Measurements from ENCODE around the gene KRTAP9-6.
"Not testable (repeated sequence)": the region's sequence is repeated elsewhere in the genome, so short reads cannot be mapped to it uniquely, and the experiment has no call there.

The KRTAP9-6 gene

GRCh38 chr17:41271323-41271722, 6.1 kb downstream of the KRTAP9-6 start:
- not testable (repeated sequence) for DNase-seq (ENCODE audit: low read depth in 2 of 2)

- DNase-seq (ENCODE audit: low read depth in 2 of 2) = no peak
Observed at GRCh38 chr17:41271858-41272257, 6.7 kb downstream of the KRTAP9-6 start.

GRCh38 chr17:41275648-41276190, 10.5 kb downstream of the KRTAP9-6 start, which contains the start of gene KRTAP9-7:
TSS of gene KRTAP9-7 (plus strand) at chr17:41275698. CDS start at chr17:41275698, 0 bp downstream.
- not testable (repeated sequence) for DNase-seq (ENCODE audit: low read depth in 2 of 2)

DNA sequence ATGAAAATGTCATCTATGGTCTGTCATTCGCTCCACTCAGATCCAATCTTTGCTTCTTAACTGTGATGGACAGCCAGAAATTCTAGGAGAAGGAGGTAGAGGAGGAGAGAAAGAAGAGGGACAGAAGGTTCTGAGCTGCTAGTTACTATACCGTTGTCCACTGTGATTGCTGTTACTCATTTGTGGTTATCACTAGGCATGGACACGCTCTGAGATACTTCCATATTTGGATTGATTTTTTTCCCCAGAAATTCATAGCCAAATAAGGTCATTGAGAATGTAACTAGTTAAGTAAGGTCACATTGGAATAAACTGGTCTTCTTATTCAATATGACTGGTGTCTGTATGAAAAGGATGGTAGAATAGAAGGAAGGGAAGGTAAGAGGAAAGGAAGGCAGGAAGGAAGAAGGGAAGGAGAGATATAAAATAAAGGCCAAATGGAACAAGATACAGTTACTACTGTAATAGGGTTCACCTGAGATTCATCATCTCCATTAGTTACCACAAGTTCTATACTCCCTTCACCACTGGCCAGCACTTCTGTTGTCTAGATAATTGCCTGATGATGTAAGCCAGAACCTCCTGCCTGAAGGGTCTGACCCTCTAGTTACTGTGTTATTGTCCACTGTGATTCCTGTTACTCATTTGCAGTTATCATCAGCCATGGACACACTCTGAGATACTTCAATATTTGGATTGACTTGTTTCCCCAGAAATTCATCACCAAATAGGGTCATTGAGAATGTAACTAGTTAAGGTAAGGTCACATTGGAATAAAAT, 13.2 kb downstream of the KRTAP9-6 start:
- DNase-seq (ENCODE audit: low read depth in 2 of 2) = no peak

DNA sequence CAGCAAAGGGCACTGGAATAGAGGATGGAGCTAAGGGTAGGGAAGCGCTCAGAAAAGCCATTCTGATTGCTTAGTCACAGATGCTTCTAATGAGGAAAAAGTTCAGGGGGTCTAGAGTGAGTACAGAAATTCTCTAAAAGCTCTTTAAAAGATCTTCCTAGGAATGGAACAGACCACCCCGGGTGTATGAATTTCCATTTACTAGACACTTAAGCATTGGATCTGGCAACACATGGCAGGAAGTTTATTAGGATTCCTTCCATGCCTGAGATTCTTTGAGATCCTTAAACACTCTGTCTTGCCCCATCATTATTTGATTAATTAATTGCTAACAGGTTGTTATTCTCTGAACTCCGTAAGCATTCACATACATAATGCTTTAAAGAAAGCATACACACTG, 18.9 kb downstream of the KRTAP9-6 start:
- DNase-seq (ENCODE audit: low read depth in 2 of 2) = no peak

- DNase-seq (ENCODE audit: low read depth in 2 of 2) = no peak
Observed at GRCh38 chr17:41284546-41284945, 19.4 kb downstream of the KRTAP9-6 start.

DNA sequence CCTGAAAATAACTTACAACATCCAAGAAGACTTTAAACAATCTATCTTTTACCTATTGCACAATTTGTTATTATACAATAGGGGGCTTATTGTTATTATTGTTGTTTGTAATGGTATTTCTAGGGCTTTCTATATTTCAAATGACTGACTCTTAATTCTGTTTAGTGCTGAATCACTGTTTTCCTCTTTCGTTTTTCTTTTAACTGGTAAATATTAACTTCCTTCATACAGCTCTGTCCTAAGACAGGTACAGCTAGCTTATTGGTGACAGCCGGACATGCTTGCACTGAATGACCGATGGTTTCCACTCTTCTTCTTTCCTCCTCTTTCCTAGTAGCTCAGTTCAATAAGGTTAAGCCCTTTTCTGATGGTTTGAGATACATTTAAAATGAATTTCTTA, 21.9 kb downstream of the KRTAP9-6 start:
- DNase-seq (ENCODE audit: low read depth in 2 of 2) = no peak

DNA sequence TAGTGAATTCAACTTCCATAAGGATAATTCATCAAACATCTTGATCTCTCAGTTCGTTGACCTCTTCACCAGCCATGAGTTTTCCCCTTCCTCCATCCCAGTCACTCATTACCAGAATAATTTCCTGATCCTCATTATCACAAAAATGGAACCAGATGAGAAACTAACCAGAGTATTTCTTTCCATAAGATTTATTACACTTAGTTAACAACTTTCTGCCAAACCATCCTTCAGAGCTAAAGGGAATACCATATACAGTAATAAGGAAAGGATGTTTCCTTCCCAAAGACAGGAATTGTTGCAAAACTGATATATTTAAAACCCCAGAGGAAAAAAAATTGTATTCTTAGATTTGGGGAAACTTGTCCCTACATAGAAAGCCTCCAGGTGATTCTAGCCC, 28.8 kb downstream of the KRTAP9-6 start:
- DNase-seq (ENCODE audit: low read depth in 2 of 2) = no peak

GRCh38 chr17:41296846-41297245, 31.7 kb downstream of the KRTAP9-6 start:
- no peak for DNase-seq (ENCODE audit: low read depth in 2 of 2)

DNA sequence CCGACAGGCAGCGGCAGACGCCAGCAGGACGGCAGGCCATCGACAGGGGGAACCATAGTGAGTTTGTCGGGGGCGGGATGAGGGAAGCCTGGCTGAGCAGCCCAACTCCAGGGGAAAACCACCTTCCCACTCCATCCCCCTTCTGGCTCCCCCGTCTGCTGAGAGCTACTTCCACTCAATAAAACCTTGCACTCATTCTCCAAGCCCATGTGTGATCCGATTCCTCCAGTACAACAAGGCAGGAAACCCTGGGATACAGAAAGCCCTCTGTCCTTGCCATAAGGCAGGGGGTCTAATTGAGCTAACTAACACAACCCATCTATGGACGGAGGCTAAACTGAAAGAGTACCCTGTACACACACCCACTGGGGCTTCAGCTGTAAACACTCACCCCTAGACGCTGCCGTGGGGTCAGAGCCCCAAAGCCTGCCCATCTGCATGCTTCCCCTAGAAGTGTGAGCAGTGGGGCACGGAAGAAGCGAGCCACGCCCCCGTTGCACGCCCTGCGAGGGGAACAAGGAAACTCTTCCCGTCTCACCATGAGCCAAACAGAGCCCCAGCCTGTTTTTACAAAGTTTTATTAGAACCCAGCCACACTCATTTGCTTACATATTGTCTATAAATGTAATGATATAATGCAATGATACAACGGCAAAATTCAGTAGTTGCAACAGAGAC, 33.4 kb downstream of the KRTAP9-6 start:
- no peak for DNase-seq (ENCODE audit: low read depth in 2 of 2)

DNA sequence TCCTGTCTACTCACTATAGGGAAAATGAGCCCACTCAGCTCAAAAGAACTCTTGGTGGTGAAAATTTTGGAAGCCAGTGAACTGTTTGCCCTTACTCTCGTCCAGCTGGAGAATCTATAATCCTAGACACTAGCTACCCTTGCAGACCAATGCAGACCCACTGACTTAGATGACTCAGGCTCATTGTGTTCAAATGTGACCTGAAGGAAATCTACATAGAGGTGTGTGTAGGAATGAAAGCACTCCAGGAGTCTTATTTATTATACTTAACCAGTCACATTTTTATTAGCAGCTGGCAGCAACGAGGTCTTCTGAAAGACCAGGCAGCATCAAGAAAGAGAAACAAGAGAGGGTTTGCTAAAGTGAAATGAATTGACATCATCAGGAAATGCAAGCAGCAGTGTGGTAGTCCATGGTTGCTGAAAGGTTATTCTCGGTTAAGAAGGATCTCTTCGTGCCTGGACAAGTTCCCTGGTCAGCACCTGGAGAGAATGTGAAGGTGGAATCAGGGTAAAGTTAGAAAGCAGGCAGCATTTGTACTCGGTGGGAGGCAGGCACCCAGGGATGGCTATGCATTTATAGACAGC, 36.1 kb downstream of the KRTAP9-6 start:
- DNase-seq (ENCODE audit: low read depth in 2 of 2) = no peak

DNA sequence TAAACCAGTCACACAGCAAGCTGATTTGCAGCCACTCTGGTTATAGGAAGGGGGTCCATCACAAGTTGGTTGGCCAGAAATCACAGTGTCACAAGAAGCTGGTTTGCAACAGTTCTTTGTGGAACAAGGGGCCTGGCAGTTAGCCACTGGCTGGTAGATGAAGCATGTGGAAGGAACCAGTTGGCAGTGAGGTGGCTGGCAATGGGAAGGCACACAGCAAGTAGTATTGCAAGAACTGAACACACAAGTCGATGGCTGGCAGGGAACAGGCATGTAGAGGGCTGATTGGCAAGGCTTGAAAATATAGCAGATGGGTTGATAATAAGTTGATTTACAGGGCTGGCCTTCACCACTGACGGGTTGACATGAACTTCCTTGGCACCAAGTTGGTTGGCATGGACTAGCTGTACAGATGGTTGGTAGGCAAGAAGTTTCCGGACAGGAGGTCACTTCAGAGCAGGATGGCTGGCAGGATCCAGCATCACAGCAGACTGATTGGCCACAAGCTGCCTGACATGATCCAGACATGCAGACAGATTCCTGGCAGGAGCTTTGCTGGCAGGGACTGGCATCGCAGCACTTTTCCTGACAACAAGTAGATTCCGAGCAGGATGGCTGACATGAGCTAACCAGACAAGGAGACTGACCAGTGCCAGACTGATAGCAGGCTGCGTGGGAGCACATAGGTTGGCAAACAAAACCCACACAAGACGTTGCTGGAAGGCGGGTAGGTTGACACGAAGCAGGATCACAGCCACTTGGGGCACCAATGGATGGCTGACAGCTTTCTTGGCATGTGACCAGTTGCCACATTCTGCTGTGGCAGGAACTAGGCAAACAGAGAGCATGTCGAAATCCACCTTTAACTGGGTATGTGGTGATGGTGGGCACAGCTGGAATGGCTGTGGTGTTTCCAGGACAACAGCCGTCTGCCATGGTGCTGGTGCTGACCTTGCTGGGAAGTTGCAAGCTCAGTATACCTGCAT, 37.0 kb downstream of the KRTAP9-6 start, which contains the start of gene KRTAP29-1:
Gene KRTAP29-1 (minus strand): TSS at position 936 of the 986 bp plus-strand sequence. CDS start 0 bp downstream, at position 936.
- no peak for DNase-seq (ENCODE audit: low read depth in 2 of 2)

- no peak for DNase-seq (ENCODE audit: low read depth in 2 of 2)
Observed at GRCh38 chr17:41302981-41303380, 37.8 kb downstream of the KRTAP9-6 start.

- DNase-seq (ENCODE audit: low read depth in 2 of 2) = no peak
Observed at GRCh38 chr17:41304091-41304490, 38.9 kb downstream of the KRTAP9-6 start.

DNA sequence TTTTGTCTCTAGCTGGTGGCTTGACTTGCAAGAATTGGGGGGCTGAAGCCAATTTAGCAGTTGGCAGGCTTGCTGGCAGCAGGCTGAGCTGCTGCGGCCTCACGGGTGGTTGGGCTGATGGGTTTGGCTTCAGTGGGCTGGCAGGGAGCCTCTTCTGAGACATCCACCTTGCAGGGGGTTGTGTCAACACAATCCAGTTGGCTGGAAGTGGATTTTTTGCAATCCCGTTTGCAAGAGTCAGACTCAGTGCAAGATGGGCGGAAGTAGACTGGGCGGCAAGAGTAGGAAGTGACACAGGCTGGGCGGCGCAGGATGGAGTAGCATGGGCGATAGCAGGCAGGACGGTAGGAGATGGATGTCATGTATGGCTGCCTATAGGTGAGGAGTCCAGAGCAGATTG, 42.5 kb downstream of the KRTAP9-6 start:
- no peak for DNase-seq (ENCODE audit: low read depth in 2 of 2)

DNA sequence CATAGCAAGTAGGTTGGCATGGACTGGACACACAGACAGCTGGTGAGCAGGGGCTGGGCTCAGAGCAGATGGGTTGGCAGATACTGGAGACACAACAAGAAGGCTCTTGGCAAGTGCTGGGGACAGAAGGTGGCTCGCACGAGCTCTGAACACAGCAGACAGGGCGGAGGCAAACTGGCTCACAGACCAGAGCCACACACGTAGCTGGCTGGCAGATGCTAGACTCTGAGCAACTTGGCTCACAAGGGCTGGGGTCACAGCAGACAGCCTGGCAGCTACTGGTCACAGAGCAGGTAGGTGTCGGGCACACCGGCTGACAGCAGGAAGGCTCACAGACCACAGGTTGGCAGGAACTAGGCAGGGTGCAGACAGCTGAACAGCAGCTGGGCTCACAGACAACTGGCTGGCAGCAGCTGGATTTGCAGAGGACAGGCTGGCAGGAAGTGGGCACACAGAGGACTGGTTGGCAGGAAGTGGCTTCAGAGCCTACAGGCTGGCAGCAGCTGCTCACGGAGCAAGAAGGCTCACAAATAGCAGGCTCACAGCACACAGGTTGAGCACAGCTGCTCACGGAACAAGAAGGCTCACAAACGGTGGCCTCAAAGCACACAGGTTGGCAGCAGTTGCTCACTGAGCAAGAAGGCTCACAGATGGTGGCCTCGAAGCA, 43.2 kb downstream of the KRTAP9-6 start:
- DNase-seq (ENCODE audit: low read depth in 2 of 2) = peak in 1 of 2 donors; percentile 74

- DNase-seq (ENCODE audit: low read depth in 2 of 2) = no peak
Observed at GRCh38 chr17:41308918-41309359, 43.8 kb downstream of the KRTAP9-6 start, which contains the start of gene KRTAP16-1. TSS of gene KRTAP16-1 (minus strand) at chr17:41309309. CDS start at chr17:41309253, 56 bp downstream.

DNA sequence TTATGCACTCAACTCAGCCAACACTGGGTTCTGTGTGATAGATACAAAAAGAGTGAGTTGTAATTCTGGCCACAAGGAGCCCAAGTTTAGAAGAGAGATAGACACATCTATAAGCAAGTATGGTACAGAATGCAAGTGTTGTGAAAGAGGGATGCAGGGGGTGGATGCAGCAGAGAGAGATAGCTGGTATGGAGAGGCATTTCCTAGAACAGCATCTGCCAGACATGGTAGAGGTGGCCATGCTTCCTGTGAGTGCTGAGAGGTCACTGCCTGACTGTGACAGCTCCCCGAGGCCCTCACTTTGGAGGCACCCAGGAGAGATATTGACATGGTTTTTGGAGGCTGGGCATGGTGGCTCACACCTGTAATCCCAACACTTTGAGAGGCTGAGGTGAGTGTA, 45.9 kb downstream of the KRTAP9-6 start:
- no peak for DNase-seq (ENCODE audit: low read depth in 2 of 2)

- no peak for DNase-seq (ENCODE audit: low read depth in 2 of 2)
Observed at GRCh38 chr17:41315204-41315794, 50.1 kb downstream of the KRTAP9-6 start, which contains the start of gene KRTAP17-1. TSS of gene KRTAP17-1 (minus strand) at chr17:41315710. CDS start at chr17:41315650, 60 bp downstream.

Measured in stimulated activated CD4-positive, alpha-beta T cell treated with anti-CD3 and anti-CD28 coated beads, Interleukin-1b, Interleukin-23, amount 100 ng/mL, for 1 hour (primary cell).